Retina (tissue), 1 donor: ENCODE measurements around the gene JPH2.
A peak's percentile ranks its signal among the peaks of the same experiment; 100 is the strongest.
"Not testable (repeated sequence)": the region's sequence is repeated elsewhere in the genome, so short reads cannot be mapped to it uniquely, and the experiment has no call there.

Source experiments
- DNase-seq: peaks from one replicate; pipeline ENCODE4 v3.0.0-alpha.2; 2016

JPH2 gene

DNA sequence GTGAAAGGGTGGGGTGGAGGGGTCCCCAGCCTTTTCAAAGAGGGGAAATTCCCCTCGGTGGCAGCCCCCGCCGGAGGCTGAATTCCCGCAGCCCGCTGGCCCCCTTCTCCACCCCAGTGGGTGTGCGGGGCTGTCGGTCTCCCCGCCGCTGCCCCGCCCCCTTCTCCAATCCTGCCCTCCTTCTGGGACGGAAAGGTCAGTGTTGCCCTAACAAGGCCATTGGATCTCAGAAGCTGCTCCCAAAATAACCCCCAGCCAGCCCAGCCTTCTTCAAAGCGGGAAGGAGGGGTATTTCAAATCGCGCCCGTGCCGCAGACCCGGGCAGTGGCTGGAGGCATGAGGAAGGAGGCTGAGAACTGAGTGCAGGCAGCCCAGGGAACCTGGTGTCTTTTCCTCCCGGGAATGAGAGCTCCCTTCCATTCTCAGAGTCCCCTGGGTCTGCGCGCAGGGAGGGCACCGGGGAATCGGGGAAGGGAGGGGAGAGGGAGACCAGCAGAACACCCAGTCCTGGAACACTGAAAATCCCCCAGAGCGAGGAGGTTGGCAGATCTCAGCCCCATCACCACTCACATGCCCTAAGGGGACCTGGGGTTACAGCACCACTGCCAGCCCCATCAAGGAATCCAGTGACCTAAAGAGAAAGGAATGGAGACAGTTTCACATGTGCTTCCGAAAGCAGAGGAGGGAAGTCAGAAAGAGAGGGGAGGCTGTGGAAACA is at the start of gene JPH2:
JPH2 (minus strand) TSS at position 135 of the 718 bp plus-strand sequence. CDS start 483 bp downstream, outside the sequence.
- peak; percentile 59 for DNase-seq

DNA sequence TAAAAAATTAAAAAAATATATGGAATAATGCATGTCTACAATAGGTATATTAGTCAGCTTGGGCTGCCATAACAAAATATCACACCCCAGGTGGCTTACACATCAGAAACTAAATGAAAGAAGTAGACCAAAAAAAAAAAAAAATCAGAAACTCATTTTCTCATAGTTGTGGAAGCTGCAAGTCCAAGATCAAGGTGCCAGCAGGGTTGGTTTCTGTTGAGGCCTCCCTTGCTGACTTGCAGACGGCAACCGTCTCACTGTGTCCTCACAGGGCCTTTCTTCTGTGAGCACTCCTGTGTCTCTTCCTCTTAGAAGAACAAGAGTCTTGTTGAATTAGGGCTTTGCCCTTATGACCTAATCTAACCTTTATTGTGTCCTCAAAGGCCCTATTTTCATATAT is 48.7 kb upstream of the JPH2 start:
- no peak for DNase-seq

DNA sequence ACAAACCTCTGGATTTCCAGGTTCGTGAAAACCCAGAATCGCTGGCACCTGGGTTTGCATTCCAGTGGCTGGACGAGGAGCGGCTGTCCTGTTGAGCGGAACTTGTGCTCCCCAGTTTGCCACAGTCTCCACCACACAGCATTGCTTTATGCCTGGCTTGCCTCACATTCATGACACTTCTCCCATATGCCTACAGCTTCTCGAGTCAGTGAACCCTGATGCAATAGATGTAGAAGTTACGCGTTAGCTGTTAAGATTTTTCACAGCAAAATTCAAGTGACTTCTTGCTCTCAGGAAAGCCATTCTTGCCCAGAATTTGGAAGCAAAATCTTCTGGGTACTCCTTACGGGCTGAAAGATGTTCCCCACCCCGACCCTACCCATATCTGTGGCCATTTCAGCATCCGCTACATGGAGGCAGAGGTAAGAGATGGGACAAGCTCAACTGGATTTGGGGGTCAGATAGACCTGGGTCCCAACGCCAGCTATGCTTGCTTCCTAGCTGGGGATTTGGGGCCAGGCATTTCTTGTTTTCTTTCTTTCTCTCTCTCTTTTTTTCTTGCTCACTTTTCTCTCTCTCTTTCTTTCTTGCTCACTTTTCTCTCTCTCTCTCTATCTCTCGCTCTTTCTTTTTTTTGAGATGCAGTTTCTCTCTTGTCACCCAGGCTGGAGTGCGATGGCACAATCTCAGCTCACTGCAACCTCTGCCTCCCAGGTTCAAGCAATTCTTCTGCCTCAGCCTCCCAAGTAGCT is 47.8 kb upstream of the JPH2 start:
- no peak for DNase-seq

DNA sequence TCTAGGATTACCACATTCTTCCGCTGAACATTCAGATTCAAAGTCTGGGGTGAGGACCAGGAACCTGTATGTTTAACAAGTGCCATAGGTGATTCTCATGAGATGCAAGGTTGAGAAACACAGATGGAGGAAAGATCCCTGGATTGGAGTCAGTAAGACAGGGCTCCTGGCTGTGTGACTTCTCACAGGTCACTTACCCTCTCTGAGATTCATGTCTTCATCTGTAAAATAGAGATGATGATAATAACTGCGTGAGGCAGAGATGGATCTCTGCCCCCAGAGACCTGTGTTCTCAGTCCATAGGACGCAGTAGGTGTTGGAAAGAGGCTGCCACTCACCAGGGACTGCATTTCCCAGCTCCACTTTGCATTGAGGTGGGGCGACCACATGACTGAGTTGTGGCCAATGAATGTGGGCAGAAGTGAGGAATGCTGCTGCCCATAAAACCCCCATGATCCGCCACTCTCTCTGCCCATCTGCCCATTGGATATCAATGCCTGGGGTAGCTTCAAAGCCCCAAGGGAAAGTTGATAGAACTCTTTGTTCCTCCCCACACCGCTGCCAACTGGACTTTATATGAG is 46.5 kb upstream of the JPH2 start:
- no peak for DNase-seq

DNA sequence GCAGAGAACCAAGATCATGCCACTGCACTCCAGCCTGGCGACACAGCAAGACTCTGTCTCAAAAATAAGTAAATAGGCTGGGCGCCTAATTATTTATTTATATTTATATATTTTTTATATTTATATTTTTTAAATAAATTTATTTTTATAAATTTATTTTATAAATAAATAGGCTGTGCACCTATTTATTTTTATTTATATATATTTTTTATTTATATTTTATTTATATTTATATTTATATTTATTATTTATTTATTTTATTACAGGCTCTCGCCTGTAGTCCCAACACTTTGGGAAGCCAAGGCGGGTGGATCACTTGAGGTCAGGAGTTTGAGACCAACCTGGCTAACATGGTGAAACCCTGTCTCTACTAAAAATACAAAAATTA is 45.5 kb upstream of the JPH2 start:
- not testable (repeated sequence) for DNase-seq

DNA sequence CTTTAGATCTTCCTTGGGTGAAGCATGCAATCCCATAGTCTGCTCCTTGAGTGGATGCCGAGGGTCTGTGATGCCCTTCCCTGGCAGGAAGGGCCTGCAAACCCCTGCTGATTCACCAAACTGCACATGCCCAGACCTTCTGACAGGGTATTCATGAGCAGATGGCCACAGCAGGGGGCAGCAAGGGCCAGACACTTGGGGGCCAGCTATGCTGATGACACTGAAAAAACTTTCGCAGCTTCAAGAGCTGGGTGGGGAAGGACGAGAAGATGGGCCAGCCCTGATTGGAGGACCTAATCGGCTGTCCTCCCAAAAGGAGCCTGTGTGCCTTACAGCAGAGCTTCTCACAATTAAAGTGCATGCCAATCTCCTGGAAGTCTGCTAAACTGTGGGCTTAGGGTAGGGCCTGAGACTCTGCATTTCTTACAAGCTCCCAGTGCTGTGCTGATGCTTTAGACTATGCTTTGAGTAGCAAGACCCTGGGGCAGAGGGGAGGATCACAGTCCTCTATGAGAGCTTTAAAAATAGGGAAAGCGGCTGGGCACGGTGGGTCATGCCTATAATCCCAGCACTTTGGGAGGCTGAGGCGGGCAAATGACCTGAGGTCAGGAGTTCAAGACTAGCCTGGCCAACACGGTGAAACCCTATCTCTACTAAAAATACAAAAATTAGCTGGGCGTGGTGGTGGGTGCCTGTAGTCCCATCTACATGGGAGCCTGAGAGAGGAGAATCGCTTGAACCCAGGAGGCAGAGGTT is 44.9 kb upstream of the JPH2 start:
- peak; percentile 36 for DNase-seq

DNA sequence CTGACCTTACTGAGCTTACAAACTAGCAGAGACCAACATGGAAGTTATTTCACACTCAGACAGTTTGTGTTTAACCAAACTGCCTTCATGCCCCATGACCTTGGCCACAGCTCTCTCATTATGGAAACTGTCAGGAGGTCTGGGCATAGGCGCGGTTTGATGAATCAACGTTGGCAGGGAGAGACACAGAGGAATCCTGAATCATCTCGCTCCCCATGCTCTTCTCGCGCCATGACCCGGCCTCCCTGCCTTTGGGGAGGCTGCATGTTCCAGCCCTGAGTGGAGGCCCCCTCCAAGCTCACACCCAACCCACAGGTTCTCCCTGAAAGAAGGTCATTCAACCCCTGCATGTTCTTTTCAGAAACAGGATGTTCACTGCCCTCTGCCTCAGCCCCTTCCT is 44.2 kb upstream of the JPH2 start:
- DNase-seq = no peak

DNA sequence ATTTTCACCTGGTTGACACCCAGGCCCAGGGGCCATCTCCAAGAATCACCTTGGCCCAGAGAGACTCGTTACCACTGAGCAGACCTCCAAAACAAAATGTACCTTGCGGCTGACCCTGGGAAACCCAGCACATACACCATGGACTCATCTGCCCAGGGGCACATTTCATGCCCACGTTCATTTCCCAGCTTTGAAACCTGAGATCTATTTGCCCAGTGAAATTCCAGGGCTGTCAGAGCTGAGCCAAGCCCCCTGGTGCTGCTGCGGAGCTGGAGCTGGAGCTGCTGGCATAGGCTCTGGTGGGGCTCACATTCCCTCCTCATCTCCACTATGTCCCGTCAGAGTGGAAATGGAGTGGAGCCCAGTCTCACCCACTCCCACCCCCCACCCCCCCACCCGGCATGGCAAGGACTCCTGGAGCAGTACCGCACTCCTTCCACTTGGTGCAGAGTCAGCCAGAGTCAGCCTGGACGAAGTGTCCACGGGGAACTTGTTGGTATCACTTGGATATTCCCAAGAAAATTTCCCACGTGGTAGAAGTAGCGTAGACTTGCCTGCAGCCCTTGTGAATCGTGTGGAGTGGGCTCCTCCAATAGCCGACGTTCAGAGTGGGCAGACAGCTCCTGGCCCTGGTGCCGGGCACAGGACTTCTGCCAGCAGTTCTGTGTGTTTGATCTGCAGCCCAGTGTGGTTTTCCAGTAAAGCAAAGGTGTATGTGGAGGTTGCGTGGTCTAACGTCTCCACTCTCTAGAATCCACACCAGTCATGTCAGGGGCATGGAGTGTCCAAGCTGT is 41.7 kb upstream of the JPH2 start:
- no peak for DNase-seq

DNA sequence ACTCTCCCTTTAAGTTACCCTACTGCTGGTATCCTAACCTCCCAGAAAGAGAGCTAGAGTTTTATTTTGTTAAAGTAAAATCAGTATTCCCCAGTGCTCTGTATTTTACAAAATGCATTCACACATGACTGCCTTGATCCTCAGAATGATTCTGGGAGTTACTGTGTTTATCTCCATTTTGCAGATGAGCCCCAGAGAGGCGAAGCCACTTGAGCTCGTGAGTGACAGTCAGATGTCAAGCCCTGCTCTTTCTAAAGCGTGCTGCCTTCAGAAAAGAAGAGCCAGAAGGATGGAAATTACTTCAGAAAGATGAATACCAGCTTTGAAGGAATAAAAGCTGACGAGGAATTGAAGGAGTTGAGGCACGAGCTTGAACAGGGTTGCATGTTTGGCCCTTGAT is 37.6 kb upstream of the JPH2 start:
- DNase-seq = no peak

DNA sequence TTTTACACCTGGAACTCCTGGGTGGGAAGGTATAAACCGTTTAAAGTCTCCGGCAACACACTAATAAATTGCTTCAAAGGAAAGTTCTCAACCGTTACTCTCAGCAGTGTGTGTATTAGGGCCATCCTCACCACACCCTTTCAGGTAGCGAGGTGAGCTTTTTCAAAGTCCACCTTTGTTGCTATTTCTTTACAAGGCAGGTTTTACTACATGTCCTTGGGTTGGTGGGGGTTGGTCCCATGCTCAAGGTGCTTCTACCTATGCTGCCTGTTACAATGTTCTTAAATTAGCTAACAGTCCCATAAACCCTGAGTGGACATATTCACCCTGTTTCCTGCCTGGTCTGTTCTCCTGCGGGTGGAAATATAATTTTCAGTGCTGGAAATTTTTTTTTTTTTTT is 36.7 kb upstream of the JPH2 start:
- DNase-seq = no peak

DNA sequence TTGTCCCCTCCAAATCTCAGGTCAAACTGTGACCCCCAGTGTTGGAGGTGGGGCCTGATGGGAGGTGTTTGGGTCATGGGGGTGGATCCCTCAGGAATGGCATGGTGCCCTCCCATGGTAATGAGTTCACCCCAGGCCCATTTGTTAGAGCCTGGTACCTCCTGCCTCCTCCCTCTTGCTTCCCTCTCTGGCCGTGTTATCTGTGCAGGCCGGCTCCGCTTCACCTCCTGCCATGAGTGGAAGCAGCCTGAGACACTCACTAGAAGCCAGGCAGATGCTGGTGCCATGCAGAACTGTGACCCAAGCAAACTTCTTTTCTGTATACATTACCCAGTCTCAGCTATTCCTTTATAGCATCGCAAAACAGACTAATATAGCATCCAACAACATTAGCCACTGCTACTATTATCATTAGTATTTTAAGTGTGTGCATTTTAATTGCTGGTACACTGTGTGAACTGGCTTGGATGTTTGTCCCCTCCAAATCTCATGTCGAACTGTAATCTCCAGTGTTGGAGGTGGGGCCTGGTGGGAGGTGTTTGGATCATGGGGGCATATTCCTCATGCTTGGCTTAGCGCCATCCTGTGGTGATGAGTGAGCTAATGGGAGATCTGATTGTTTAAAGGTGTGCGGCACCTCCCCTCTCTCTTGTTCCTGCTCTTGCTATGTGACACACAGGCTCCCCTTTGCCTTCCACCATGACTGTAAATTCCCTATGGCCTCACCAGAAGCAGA is 35.8 kb upstream of the JPH2 start:
- no peak for DNase-seq

DNA sequence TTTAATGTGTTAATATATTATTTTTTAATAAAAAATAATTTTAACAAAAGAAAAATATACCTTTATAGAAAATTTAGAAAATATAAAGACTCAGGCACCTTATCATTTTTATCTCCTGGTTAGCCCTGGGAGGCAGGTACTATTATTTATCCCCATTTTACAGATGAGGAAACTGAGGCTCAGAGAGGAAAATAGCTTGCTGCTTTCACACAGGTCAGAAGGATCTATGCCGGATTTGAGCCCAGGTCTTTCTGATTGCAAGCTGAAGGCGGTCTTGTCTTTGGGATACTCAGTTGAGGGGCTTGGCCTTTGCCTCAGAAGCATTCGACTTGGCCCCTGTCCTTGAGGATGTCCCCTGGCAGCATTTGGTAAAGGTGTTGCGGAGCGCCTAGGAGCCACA is 35.0 kb upstream of the JPH2 start:
- no peak for DNase-seq

DNA sequence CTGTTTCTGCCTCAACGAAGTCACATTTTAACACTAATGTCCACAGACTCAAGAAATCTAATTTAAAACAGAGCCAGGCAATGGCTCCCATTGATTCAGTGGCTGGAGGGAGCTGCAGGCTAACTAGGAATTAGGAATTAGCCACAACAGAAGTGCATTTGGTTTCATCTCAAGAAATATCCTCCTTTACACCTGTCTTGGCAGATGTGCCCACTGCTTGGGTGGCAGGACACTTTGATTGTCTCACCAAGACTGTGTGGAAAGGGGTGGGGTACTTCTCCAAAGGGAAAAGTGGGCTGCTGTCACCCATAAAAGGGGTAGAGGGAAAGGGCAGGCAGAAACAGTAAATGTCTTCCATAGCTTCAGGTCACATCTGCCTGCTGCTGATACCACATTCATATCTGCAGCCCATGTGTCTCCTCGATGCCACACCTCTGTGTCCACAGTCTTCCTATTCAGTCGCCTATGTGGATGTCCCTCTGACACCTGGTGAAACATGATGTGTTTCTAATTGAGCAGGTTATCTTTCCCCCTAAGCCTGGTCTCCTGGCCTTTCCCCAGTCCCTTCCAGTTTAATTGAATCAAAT is 34.5 kb upstream of the JPH2 start:
- no peak for DNase-seq

DNA sequence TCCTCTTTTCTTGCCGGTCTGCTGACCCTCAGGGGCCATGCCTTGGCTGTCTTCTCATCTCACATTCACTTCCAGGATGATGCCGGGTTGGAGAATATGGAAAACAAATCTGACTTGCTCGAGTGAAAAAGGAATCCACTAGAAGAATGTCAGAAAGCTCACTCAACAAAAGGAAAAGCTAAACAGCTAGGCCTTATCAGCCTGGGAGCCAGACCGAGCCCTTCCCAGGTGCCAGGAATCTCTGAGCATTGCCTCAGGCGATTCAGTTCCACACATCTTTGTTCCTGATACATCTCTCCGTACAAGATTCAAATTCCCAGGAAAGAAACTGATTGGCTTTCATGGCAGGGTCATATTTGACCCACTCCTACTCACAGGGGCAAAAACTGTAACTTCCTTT is 32.8 kb upstream of the JPH2 start:
- DNase-seq = no peak

DNA sequence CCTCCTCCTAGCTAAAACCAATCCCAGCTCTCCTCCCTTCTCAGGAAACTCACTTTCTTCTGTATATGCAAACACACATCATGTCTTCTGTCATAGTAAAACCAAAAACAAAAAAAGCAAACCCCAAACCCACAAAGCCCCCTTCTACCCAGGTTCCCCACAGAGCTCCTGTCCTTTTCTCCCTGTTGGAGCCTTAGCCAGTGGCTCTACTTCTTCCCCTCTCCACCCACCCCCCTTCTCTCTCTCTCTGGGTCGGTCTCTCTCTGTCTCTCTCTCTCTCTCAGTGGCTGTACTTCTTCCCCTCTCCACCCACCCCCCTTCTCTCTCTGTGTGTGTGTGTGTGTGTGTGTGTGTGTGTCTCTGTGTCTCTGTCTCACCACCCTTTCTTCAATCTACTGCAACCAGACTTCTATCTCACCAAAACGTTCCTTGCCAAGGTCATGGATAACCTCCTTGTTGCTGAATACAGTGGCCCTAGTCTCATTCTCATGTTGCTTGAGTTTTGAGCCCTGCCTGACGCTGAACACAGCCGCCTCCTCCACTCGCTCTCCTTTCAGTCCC is 32.3 kb upstream of the JPH2 start:
- DNase-seq = no peak

DNA sequence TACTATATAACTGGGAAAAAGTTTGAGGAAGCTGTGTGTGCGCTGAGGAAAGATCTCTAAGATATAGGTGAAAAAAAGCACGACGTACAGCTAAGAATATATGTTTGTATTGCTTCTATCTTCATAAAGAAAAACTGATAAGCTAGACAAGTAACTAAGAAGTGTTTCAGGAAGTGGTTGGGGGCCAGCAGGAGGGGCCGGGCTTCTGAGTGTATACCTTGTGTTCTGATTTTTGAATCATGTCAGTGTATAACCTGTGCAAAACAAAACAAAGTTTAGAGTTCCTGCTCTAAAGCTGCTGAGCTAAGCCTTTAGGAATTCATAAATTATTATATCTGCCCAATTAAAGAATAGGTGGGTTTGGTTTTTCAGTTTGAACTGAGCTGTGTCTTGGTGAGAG is 31.5 kb upstream of the JPH2 start:
- DNase-seq = no peak

DNA sequence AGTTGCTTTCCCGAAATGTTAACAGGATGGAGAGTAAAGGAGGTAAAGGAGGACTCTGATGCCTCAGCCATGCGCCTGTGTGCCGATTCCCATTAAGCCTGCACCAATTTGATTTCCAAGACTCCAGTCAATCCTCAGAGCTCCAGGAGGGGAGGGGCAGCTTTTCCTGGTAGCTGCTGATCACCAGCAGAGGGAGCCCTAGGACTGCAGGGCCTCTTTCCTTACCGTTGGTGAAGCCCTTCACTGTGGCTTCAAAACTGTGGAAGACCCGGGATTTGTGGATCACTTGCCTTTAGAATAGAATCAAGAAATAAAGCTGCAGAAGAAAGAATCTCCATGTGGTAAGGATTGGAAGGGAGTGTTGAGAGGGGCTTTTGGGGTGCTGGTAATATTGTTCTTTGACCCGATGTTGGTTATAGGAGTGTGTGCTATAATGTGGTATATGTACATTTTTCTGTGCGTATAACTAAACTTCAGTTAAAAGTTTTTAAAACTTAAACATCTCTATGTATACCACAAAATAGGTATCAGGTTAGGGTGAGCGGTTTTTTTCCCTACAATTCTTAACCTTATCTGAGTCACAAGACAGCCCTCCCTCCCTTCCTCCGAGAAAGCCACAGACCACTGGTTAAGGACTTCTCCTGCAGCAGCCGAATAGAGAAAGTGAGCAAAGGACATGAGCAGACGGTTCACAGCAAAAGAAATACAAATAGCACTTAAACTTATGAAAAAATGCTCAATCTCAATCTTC is 30.5 kb upstream of the JPH2 start:
- peak; percentile 59 for DNase-seq

DNA sequence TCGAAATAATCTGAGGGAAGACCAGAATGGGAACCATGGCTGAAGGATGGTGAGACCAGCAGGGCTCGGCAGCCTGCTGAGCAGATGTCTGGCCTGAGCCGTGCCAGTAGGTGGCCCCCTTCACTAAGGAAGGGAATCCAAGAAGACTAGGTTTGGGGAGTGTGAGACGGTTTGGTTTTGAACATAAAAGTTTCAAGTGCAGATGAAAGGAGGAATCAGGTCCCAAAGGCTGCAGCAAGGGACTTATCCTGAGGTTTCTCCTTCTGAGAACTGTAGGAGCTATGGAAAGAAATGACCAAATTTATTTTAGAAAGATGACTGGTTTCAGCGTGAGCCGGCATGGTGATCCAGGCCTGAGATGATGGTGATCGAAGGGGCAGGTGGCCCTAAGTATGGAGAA is 28.1 kb upstream of the JPH2 start:
- DNase-seq = peak; percentile 55

DNA sequence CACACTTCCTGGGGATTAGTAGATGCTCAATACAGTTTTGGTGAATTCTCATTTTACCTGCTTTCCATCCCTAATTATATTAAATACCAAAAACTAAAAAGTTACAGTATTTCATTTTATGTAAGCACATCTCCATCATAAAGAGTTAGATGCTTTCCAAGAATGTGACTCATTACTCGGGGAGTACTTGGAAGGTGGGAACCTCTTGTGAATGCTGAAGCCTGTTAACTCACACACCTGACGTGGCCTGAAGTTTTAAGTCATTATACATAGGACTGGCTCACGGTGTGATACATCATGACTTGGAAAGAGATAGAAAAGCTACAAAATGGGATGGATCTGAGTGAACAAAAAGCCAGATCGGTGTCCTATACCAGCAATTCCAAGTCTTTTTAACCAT is 25.8 kb upstream of the JPH2 start:
- no peak for DNase-seq
